Tibial artery (tissue), 4 donors: ENCODE results near the gene SLC24A1.

Experiments
- DNase-seq, 2 donors: peaks; one replicate each; pipeline ENCODE4 v3.0.0-alpha.2; 2019
- H3K27ac ChIP-seq, 2 donors: fragments of 200-600 bp; sonication (generic) in 1 of 2; 1 replicate in 1 of 2; 2 replicates in 1 of 2; pipeline ENCODE4 v1.5.1; 2018 to 2019; ENCODE audit warnings: mild to moderate bottlenecking in 1 of 2
- H3K27me3 ChIP-seq, 2 donors: fragments of 200-600 bp; sonication (generic) in 1 of 2; one replicate each; pipeline versions ENCODE4 v1.5.1 to v1.6.0; 2016 to 2019
- H3K36me3 ChIP-seq, 3 donors: fragments of 200-600 bp; sonication (generic) in 2 of 3; one replicate each; pipeline ENCODE4 v1.5.1; 2016 to 2019; ENCODE audit warnings: mild to moderate bottlenecking in 2 of 3
- H3K4me1 ChIP-seq, 4 donors: fragments of 200-600 bp; sonication (generic) in 2 of 4; 1 replicate in 3 of 4; 2 replicates in 1 of 4; pipeline ENCODE4 v1.5.1; 2016 to 2019
- H3K4me3 ChIP-seq, 2 donors: fragments of 200-600 bp; sonication (generic) in 1 of 2; 1 replicate in 1 of 2; 2 replicates in 1 of 2; pipeline ENCODE4 v1.5.1; 2018 to 2019; ENCODE audit warnings: mild to moderate bottlenecking in 2 of 2
- H3K9me3 ChIP-seq, 3 donors: fragments of 200-600 bp; sonication (generic) in 1 of 3; one replicate each; pipeline ENCODE4 v1.5.1; 2016 to 2019
- CTCF ChIP-seq, 2 experiments: fragments of 200-600 bp in 1 of 2; fragments of 450-650 bp in 1 of 2; IDR thresholded peaks; one replicate each; pipeline ENCODE4 v1.5.1; 2017 to 2019; ENCODE audit warnings: antibody characterized with exemption in 2 of 2, mild to moderate bottlenecking in 1 of 2, moderate library complexity in 1 of 2
- intact Hi-C: fragments of 100-400 bp; cut with DNase I; formaldehyde crosslinking; loops from one replicate; pipeline ENCODE4 v1.15.0; 2023; ENCODE audit warnings: low total_unique reads

The SLC24A1 gene

GRCh38 chr15:65638681-65639089, 16.9 kb downstream of the SLC24A1 start:
- DNase-seq = no peak
- Histone ChIP-seq H3K36me3 (no peaks in the 10 kb centered on the region), H3K4me3 (no peak overlapping the region), H3K27me3 (no peaks in the 10 kb centered on the region), H3K9me3 (no peaks in the 10 kb centered on the region), H3K4me1 (peaks cover 0 to 3% (median 0%) of the 10 kb centered on the region in 4 donors), H3K27ac (no peak overlapping the region)
- TF ChIP-seq CTCF (IDR thresholded peaks at IDR 0.05) = peak; percentile 70 to 80
- intact Hi-C loops = no loop called here

- Histone ChIP-seq H3K27me3 (no peaks in the 10 kb centered on the region), H3K27ac (no peak overlapping the region), H3K4me1 (peaks cover 0 to 3% (median 0%) of the 10 kb centered on the region in 4 donors), H3K36me3 (no peaks in the 10 kb centered on the region), H3K4me3 (no peak overlapping the region), H3K9me3 (no peaks in the 10 kb centered on the region)
- no peak for TF ChIP-seq CTCF (IDR thresholded peaks at IDR 0.05)
- DNase-seq = no peak
- intact Hi-C loops = no loop called here
Observed at GRCh38 chr15:65639509-65639908, 17.8 kb downstream of the SLC24A1 start.

- Histone ChIP-seq H3K9me3 (no peaks in the 10 kb centered on the region), H3K27me3 (no peaks in the 10 kb centered on the region), H3K4me3 (no peak overlapping the region), H3K36me3 (no peaks in the 10 kb centered on the region), H3K27ac (no peak overlapping the region), H3K4me1 (peaks cover 0 to 3% (median 0%) of the 10 kb centered on the region in 4 donors)
- intact Hi-C loops = loop anchor here (5.0 kb wide), 1 partner anchor 215 kb away; no protein-coding TSS in a partner anchor
- DNase-seq = no peak
- no peak for TF ChIP-seq CTCF (IDR thresholded peaks at IDR 0.05)
Observed at GRCh38 chr15:65641768-65642475, 20.2 kb downstream of the SLC24A1 start.

GRCh38 chr15:65642594-65642993, 20.9 kb downstream of the SLC24A1 start:
- Histone ChIP-seq H3K36me3 (no peaks in the 10 kb centered on the region), H3K27ac (no peak overlapping the region), H3K27me3 (no peaks in the 10 kb centered on the region), H3K4me1 (peaks cover 0 to 3% (median 0%) of the 10 kb centered on the region in 4 donors), H3K4me3 (no peak overlapping the region), H3K9me3 (no peaks in the 10 kb centered on the region)
- no peak for DNase-seq
- TF ChIP-seq CTCF (IDR thresholded peaks at IDR 0.05) = no peak
- intact Hi-C loops = loop anchor here (5.0 kb wide), 1 partner anchor 215 kb away; no protein-coding TSS in a partner anchor

GRCh38 chr15:65644282-65644681, 22.5 kb downstream of the SLC24A1 start:
- DNase-seq = no peak
- H3K27ac ChIP-seq = no peak overlapping the region
- no peaks in the 10 kb centered on the region for H3K9me3 ChIP-seq
- no peak overlapping the region for H3K4me3 ChIP-seq
- no peaks in the 10 kb centered on the region for H3K4me1 ChIP-seq
- H3K36me3 ChIP-seq = no peaks in the 10 kb centered on the region
- intact Hi-C loops = loop anchor here (5.0 kb wide), 1 partner anchor 213 kb away; no protein-coding TSS in a partner anchor
- H3K27me3 ChIP-seq = no peaks in the 10 kb centered on the region
- TF ChIP-seq CTCF (IDR thresholded peaks at IDR 0.05) = no peak
